WTC11 (cell line): ENCODE data around the gene AMN. TPM values are rescaled to one million over a fixed set of nuclear protein-coding genes. Genes with fewer than 3 reads are reported as not detected.
"Not testable (repeated sequence)": the region's sequence is repeated elsewhere in the genome, so short reads cannot be mapped to it uniquely, and the experiment has no call there.

Source experiments
- ATAC-seq: fragments of 200-7000 bp; cut with Tn5 transposase; 2 replicates; pipeline ENCODE4 v1.10.0; 2021; ENCODE audit warnings: mild to moderate bottlenecking, moderate library complexity
- CTCF ChIA-PET: fragments of 300-600 bp; sonication (Branson Sonifier 250); formaldehyde crosslinking; loops from one replicate; lab custom pipeline; 2021; ENCODE audit warnings: antibody characterized with exemption; lab: Charles Lee
- POLR2A ChIA-PET: fragments of 350-600 bp; sonication (Branson Sonifier 250); formaldehyde crosslinking; loops from one replicate; lab custom pipeline; 2021; ENCODE audit warnings: antibody characterized with exemption; lab: Charles Lee
- DNase-seq: peaks from one replicate; pipeline ENCODE4 v3.0.0; 2021; ENCODE audit warnings: low spot score
- H3K27ac Mint-ChIP-seq: 2 replicates; pipeline ENCODE4 v1.8.0; 2021; ENCODE audit warnings: mixed read lengths
- H3K27me3 Mint-ChIP-seq: 2 replicates; pipeline ENCODE4 v1.8.0; 2021; ENCODE audit warnings: low read depth, mild to moderate bottlenecking, moderate library complexity, mixed read lengths
- H3K36me3 Mint-ChIP-seq: 2 replicates; pipeline ENCODE4 v1.8.0; 2021; ENCODE audit warnings: mixed read lengths
- H3K4me1 Mint-ChIP-seq: 2 replicates; pipeline ENCODE4 v1.8.0; 2022; ENCODE audit warnings: mixed read lengths
- H3K4me3 Mint-ChIP-seq: 2 replicates; pipeline ENCODE4 v1.8.0; 2021; ENCODE audit warnings: mild to moderate bottlenecking, moderate library complexity, mixed read lengths
- H3K9me3 Mint-ChIP-seq: 2 replicates; pipeline ENCODE4 v1.8.0; 2021; ENCODE audit warnings: mixed read lengths
- ELF4 ChIP-seq: sonication (generic); formaldehyde crosslinking; IDR thresholded peaks from 2 replicates; pipeline ENCODE4 v1.8.1; 2022; ENCODE audit warnings: low read depth, mild to moderate bottlenecking, moderate library complexity, missing genetic modification reagents
- JUN ChIP-seq: sonication (generic); formaldehyde crosslinking; IDR thresholded peaks from 2 replicates; pipeline ENCODE4 v1.8.0; 2023; ENCODE audit warnings: mild to moderate bottlenecking, missing genetic modification reagents
- KAT7 ChIP-seq: sonication (generic); formaldehyde crosslinking; IDR thresholded peaks from 2 replicates; pipeline ENCODE4 v1.8.1; 2023; ENCODE audit warnings: missing genetic modification reagents, mild to moderate bottlenecking, borderline replicate concordance
- NR3C1 ChIP-seq: sonication (generic); formaldehyde crosslinking; conservative IDR thresholded peaks from 2 replicates; pipeline ENCODE4 v1.8.1; 2023; ENCODE audit warnings: low read depth, mild to moderate bottlenecking, missing genetic modification reagents
- ZNF232 ChIP-seq: sonication (generic); formaldehyde crosslinking; IDR thresholded peaks from 2 replicates; pipeline ENCODE4 v1.8.0; 2022; ENCODE audit warnings: mild to moderate bottlenecking, missing genetic modification reagents
- total RNA-seq: library from RNA; stranded (reverse); gene quantifications from 3 replicates; pipeline ENCODE4 v1.2.3, GENCODE V29; 2021
- TF ChIP-seq, protein P1 (sequence below): sonication (generic); formaldehyde crosslinking; IDR thresholded peaks from 2 replicates; pipeline ENCODE4 v1.8.1; 2022; ENCODE audit warnings: low read depth, missing genetic modification reagents, borderline replicate concordance
- TF ChIP-seq, protein P2 (sequence below): sonication (generic); formaldehyde crosslinking; IDR thresholded peaks from 2 replicates; pipeline ENCODE4 v1.8.1; 2022; ENCODE audit warnings: mild to moderate bottlenecking, missing genetic modification reagents, moderate library complexity, borderline replicate concordance
- TF ChIP-seq, protein P3 (sequence below): sonication (generic); formaldehyde crosslinking; IDR thresholded peaks from 2 replicates; pipeline ENCODE4 v1.8.0; 2022; ENCODE audit warnings: mild to moderate bottlenecking, missing genetic modification reagents
- TF ChIP-seq, protein P4 (sequence below): fragments of 250-450 bp; sonication (Bioruptor Pico); IDR thresholded peaks from 2 replicates; pipeline ENCODE4 v1.9.0; 2021; ENCODE audit warnings: mild to moderate bottlenecking
- TF ChIP-seq, protein P5 (sequence below): sonication (generic); formaldehyde crosslinking; IDR thresholded peaks from 2 replicates; pipeline ENCODE4 v1.8.1; 2023; ENCODE audit warnings: mild to moderate bottlenecking, missing genetic modification reagents, moderate library complexity
- TF ChIP-seq, protein P6 (sequence below): fragments of 200-600 bp; IDR thresholded peaks from 2 replicates; pipeline ENCODE4 v1.8.0; 2022; ENCODE audit warnings: antibody characterized with exemption

The AMN gene
- total RNA-seq, 1 experiment from 2014 or later = 2.8 TPM

DNA sequence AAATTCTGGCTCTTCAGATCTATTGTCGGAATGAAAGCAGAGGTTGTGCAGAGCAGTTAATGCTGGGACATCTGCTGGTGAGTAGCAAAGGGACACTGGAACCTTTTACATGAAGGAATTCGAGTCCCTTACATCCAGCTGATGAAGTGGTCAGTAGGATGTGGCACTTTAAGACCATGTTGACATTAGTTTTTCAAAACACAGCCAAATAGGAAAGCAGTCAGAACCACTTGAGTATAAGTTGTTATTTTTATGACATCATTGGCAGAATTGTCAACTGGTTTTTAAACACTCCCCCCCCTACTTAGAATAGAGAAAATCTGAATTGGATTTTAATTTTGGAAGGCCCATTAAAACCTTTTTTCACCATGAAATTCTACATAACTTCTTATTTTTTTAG lies 46.8 kb upstream of the AMN start (continued):
- TF ChIP-seq, protein P1, sequence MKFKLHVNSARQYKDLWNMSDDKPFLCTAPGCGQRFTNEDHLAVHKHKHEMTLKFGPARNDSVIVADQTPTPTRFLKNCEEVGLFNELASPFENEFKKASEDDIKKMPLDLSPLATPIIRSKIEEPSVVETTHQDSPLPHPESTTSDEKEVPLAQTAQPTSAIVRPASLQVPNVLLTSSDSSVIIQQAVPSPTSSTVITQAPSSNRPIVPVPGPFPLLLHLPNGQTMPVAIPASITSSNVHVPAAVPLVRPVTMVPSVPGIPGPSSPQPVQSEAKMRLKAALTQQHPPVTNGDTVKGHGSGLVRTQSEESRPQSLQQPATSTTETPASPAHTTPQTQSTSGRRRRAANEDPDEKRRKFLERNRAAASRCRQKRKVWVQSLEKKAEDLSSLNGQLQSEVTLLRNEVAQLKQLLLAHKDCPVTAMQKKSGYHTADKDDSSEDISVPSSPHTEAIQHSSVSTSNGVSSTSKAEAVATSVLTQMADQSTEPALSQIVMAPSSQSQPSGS (CRISPR knock-in tag) = no peak
- TF ChIP-seq NR3C1 (CRISPR knock-in tag) (no peak), JUN (no peak), ZNF232 (CRISPR knock-in tag) (no peak)
- TF ChIP-seq, protein P2, sequence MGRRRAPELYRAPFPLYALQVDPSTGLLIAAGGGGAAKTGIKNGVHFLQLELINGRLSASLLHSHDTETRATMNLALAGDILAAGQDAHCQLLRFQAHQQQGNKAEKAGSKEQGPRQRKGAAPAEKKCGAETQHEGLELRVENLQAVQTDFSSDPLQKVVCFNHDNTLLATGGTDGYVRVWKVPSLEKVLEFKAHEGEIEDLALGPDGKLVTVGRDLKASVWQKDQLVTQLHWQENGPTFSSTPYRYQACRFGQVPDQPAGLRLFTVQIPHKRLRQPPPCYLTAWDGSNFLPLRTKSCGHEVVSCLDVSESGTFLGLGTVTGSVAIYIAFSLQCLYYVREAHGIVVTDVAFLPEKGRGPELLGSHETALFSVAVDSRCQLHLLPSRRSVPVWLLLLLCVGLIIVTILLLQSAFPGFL (CRISPR knock-in tag) = no peak
- TF ChIP-seq, all 79 proteins: peak for 0

DNA sequence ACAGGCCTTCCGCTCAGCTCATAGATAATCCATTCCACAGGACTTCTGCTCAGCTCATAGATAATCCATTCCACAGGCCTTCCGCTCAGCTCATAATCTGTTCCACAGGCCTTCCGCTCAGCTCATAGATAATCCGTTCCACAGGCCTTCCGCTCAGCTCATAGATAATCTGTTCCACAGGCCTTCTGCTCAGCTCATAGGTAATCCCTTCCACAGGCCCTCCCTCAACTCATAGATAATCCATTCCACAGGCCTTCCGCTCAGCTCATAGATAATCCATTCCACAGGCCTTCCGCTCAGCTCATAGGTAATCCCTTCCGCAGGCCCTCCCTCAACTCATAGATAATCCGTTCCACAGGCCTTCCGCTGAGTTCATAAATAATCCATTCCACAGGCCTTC lies 45.0 kb upstream of the AMN start:
- POLR2A ChIA-PET, H3K9me3 Mint-ChIP-seq, H3K36me3 Mint-ChIP-seq, DNase-seq, H3K27me3 Mint-ChIP-seq, H3K4me3 Mint-ChIP-seq, H3K27ac Mint-ChIP-seq, ATAC-seq, H3K4me1 Mint-ChIP-seq: not testable (repeated sequence)
- CTCF ChIA-PET = interaction anchor here (1.6 kb wide), 1 partner anchor 92 kb away, joined by 4 read pairs; no protein-coding TSS in a partner anchor

DNA sequence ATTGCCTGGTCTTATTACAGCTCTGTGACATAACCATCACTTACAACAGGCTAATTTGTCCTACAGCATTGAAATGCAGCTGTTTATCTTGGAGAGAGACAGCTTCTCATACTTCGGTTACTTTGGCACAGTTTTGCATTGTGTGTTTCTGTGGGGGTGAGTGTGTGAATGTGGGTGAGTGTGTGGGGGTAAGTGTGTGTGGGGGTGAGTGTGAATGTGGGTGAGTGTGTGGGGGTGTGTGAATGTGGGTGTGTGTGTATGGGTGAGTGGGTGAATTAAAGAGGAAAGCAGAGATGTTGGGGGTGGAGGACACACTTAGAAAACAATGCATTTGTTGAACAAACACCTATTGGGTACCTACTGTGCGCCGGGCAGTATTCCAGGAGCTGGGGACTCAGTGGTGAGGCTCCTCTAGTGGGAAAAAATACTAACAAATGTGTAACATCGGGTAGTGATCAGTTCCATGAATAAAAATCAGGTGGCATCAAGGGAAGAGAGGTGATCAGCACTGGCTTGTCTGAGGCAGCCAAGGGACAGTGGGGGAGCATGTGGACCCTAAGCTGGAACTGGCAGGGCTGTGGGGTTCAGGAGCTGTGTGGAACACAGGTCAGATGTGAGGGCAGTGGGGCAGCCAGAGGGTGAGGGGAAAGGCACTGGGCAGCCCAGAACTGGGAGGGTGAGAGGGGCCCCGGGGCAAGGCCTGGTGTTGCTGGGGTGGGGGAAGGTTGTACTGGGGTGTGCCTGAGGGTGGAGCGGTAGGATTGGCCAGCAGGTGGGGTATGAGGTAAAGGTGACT lies 44.1 kb upstream of the AMN start:
- no peak overlapping the region for H3K27ac Mint-ChIP-seq
- ATAC-seq = peak; percentile 81
- TF ChIP-seq, protein P3, sequence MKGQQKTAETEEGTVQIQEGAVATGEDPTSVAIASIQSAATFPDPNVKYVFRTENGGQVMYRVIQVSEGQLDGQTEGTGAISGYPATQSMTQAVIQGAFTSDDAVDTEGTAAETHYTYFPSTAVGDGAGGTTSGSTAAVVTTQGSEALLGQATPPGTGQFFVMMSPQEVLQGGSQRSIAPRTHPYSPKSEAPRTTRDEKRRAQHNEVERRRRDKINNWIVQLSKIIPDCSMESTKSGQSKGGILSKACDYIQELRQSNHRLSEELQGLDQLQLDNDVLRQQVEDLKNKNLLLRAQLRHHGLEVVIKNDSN (CRISPR knock-in tag) = no peak
- TF ChIP-seq, protein P4, sequence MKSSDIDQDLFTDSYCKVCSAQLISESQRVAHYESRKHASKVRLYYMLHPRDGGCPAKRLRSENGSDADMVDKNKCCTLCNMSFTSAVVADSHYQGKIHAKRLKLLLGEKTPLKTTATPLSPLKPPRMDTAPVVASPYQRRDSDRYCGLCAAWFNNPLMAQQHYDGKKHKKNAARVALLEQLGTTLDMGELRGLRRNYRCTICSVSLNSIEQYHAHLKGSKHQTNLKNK (CRISPR knock-in tag) = no peak
- TF ChIP-seq KAT7 (no peak), ELF4 (CRISPR knock-in tag) (no peak)
- no peak overlapping the region for H3K4me3 Mint-ChIP-seq
- no peaks in the 10 kb centered on the region for H3K36me3 Mint-ChIP-seq
- H3K9me3 Mint-ChIP-seq = no peaks in the 10 kb centered on the region
- ChIA-PET POLR2A (no interaction called here), CTCF (interaction anchor here (0.6 to 1.6 kb wide), 10 partner anchors 9 to 357 kb away, joined by 3 to 7 read pairs (median 4); no protein-coding TSS in a partner anchor)
- H3K4me1 Mint-ChIP-seq = no peaks in the 10 kb centered on the region
- H3K27me3 Mint-ChIP-seq = no peaks in the 10 kb centered on the region
- peak; percentile 38 for DNase-seq

DNA sequence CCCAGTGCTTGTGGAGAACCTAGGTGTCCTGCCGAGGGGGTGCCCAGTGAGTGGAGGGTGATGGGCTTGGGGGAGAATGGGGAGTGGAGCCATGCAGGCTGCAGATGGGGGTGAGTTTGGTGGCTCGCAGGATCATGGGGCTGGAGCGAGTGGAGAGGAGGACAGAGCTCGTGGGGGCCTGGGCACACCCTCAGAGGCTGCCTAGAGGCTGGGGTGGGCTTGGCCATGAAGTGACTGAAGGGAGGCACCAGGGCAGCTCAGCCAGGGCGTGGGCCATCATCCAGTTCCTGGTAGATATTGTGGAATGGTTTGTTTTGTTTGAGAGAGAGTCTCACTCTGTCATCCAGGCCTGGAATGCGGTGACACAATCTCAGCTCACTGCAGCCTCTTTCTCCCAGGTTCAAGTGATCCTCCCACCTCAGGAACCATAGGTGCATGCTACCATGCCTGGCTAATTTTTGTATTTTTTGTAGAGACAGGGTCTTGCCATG lies 43.4 kb upstream of the AMN start:
- H3K27ac Mint-ChIP-seq = no peak overlapping the region
- no peak overlapping the region for H3K4me3 Mint-ChIP-seq
- no peak for ATAC-seq
- H3K27me3 Mint-ChIP-seq = no peaks in the 10 kb centered on the region
- H3K4me1 Mint-ChIP-seq = no peaks in the 10 kb centered on the region
- TF ChIP-seq, protein P5, sequence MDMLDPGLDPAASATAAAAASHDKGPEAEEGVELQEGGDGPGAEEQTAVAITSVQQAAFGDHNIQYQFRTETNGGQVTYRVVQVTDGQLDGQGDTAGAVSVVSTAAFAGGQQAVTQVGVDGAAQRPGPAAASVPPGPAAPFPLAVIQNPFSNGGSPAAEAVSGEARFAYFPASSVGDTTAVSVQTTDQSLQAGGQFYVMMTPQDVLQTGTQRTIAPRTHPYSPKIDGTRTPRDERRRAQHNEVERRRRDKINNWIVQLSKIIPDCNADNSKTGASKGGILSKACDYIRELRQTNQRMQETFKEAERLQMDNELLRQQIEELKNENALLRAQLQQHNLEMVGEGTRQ = no peak
- TF ChIP-seq, protein P6, sequence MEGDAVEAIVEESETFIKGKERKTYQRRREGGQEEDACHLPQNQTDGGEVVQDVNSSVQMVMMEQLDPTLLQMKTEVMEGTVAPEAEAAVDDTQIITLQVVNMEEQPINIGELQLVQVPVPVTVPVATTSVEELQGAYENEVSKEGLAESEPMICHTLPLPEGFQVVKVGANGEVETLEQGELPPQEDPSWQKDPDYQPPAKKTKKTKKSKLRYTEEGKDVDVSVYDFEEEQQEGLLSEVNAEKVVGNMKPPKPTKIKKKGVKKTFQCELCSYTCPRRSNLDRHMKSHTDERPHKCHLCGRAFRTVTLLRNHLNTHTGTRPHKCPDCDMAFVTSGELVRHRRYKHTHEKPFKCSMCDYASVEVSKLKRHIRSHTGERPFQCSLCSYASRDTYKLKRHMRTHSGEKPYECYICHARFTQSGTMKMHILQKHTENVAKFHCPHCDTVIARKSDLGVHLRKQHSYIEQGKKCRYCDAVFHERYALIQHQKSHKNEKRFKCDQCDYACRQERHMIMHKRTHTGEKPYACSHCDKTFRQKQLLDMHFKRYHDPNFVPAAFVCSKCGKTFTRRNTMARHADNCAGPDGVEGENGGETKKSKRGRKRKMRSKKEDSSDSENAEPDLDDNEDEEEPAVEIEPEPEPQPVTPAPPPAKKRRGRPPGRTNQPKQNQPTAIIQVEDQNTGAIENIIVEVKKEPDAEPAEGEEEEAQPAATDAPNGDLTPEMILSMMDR = 0 out of 2 replicates have a peak, but pooled peaks have one; percentile 10
- no peak for DNase-seq
- H3K36me3 Mint-ChIP-seq = no peaks in the 10 kb centered on the region
- H3K9me3 Mint-ChIP-seq = no peaks in the 10 kb centered on the region
- CTCF ChIA-PET = interaction anchor here (0.5 to 1.6 kb wide), 12 partner anchors 8 to 358 kb away, joined by 3 to 7 read pairs (median 4); no protein-coding TSS in a partner anchor
- POLR2A ChIA-PET = no interaction called here
